Measurements from ENCODE around the gene FBRS.
"Not testable (repeated sequence)": the region's sequence is repeated elsewhere in the genome, so short reads cannot be mapped to it uniquely, and the experiment has no call there.

FBRS gene

DNA sequence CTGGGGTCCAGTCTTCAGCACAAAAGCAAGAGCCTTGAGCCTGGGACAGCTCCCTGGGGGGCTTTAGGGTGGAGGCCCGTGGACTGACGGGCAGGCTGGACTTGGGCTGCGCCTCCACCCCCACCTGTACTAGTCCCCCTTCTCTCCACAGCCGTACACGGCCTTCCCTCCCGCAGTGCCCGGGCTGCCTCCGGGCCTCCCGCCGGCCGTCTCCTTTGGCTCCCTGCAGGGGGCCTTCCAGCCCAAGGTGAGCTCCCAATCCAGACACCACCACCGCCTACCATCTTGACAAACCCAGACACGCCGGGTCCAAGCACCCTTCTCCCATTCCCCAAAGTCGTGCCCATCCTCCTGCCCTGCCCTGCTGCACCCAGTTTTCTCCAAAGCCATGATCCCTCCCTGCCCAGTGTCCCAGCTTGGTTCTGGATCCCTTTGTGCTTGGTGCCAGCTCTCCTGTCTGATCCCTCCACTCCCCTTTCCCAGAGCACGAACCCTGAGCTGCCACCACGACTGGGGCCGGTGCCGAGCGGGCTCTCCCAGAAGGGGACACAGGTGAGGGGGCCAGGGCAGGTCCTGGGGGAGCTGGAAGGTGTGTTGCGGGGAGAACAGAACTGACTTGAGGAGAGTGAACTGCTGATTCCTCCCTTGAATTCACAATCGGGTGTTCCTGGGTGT, 7.1 kb downstream of the FBRS start:
- DNase-seq (ENCODE audit: low read depth) = no peak

DNA sequence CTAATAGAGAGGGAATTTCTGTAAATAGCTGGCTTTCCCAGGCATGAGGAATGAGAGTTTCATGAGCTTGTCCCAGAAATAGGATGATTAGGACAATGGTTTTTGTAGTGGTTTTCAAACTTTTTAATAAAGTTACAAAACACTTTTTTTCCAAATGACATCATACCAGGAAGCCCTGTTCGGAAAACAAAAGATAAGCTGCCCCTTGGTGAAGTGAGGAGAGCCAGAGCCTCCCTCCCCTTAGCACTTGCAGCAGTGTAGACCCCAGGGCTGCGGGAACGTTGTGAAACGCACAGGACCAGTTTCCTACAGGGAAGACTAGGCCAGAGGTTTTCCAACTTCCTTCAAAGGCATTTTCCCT, 7.6 kb downstream of the FBRS start:
- DNase-seq (ENCODE audit: low read depth) = no peak

DNA sequence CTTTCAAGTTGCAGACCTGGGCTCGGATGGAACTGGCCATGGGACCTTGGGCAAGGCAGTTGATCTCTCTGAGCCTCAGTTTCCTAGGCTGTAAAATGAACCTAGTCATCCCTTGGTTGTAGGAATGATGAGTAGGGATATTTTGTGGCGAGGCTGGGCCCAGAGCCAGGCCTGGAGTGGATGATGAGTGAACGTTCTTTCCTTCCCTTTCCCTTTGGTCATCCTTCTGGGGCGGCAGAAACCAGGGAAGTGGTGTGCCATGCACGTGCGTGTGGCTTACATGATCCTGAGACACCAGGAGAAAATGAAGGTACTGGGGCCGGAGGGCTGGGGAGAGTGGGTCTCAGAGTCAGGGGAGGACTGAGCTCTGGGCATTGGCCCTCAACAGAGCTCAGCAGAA, 8.4 kb downstream of the FBRS start:
- DNase-seq (ENCODE audit: low read depth) = no peak

DNA sequence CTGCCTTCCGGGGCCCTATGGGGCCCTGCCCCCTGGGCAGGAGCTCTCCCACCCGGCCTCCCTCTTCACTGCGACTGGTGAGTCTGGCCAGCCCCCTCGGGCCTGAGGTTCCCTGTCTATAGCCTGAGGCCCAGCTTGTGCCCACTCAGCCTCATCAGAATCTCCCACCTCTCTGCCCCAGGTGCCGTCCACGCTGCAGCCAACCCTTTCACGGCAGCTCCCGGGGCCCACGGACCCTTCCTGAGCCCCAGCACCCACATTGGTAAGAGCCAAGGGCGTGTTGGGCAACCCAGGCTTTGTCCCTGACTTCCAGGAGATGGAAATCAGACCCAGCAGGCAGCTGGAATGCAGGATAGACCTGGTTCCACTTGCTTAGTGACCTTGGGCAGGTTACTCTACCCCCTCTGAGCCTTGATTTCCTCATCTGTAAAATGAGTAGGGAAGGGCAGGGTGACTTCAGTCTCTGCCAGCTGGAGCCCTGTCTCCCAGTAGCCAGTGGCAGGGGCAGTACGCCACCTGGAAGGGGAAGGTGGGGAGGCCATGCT, 9.2 kb downstream of the FBRS start:
- no peak for DNase-seq (ENCODE audit: low read depth)

DNA sequence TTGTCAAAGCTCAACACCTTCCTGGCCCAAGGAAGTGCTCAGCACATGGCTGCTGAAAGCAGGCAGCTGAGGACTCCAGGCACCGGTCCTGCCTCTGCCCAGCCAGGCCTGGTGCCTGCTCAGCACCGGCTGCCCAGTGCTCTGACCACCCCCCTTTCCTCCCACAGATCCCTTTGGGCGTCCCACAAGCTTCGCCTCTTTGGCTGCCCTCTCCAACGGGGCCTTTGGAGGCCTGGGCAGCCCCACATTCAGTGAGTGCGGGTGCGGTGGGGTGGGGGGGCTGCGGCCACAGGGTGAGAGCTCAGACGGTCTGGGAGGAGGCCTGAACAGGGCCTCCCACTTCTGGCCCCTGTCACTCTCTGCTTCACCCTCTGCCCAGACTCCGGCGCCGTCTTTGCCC, 10.2 kb downstream of the FBRS start:
- no peak for DNase-seq (ENCODE audit: low read depth)

DNA sequence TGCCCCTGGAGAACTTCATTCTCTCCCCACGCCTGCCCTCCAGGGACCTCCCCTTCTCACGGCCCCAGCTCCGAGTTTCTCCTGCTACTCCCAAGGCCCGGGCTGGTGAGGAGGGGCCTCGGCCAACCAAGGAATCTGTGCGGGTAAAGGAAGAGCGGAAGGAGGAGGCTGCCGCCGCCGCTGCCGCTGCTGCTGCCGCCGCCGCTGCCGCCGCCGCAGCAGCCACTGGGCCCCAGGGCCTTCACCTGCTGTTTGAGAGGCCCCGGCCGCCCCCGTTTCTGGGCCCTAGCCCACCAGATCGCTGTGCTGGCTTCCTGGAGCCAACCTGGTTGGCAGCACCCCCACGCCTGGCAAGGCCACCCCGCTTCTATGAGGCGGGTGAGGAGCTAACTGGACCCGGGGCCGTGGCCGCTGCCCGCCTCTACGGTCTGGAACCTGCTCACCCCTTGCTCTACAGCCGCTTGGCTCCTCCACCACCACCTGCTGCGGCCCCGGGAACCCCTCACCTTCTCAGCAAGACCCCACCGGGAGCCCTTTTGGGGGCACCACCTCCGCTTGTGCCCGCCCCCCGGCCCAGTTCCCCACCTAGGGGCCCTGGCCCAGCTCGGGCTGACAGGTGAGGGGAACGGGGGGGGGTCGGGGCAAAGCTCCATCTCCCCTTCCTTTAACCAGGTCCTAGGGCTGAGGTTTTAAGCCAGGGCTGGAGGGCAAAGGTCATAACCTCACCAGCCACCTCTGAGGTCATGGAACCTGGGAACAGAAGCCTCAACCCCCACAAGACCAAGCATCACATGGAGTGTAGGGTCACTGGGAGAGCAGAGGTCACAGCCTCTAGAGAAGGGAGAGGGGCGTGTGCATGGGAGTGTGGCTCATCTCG, 11.0 kb downstream of the FBRS start:
- DNase-seq (ENCODE audit: low read depth) = no peak

DNA sequence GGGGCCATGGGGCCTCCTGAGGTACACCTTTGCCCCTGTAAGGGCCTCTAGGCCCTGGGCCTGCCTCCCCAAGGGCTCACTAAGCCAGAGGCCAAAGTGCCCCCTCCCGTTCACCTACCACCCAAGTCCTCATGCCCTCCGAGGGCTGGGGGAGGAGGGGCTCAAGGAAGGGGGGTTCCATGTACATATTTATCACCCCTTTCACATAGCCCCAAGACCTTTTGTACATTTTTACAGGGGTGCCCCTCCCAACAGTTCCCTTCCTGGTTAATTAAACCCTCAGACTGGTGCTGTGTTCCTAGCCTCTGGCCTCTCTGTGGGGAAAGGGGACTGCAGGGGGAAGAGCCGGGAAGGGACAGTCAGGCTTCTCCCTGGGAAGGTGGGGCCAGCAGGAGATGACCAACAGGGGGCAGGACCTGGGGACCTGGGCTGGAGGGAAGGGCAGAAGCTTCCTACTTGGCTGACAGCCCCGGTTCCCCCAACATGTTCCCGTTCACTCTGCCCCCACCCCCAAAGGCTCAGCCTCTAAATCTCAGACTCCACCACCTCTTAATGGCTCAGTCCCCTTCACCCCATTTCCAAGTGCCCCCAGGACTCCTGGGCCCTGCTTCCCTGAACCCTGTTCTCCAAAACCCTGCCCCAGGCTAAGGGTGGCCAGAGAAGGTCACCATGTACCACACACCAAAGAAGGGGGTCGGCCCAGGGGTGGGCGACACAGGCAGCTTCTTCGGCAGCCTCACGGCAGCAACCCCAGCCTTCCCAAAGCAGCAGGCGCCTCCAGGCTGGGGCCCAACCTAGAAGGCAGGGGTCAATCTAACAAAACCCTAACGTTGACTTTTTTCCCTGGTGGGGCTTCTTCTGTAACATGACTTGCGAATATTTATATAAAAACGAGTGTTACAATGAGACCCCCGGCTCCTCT, 11.9 kb downstream of the FBRS start:
- no peak for DNase-seq (ENCODE audit: low read depth)

DNA sequence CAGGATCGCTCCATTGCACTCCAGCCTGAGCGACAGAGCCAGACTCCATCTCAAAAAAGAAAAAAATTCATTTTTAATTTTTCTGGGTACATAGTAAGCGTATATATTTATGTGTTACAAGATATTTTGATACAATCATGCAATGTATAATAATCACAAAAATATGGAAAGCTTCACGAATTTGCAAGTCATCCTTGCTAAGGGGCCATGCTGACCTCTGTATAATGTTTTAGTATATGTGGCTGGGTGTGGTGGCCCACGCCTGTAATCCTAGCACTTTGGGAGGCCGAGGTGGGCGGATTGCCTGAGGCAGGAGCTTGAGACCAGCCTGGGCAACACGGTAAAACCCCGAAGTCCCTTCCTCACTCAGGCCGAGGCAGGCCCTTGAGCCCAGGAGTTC, 16.9 kb downstream of the FBRS start:
- DNase-seq (ENCODE audit: low read depth) = no peak

DNA sequence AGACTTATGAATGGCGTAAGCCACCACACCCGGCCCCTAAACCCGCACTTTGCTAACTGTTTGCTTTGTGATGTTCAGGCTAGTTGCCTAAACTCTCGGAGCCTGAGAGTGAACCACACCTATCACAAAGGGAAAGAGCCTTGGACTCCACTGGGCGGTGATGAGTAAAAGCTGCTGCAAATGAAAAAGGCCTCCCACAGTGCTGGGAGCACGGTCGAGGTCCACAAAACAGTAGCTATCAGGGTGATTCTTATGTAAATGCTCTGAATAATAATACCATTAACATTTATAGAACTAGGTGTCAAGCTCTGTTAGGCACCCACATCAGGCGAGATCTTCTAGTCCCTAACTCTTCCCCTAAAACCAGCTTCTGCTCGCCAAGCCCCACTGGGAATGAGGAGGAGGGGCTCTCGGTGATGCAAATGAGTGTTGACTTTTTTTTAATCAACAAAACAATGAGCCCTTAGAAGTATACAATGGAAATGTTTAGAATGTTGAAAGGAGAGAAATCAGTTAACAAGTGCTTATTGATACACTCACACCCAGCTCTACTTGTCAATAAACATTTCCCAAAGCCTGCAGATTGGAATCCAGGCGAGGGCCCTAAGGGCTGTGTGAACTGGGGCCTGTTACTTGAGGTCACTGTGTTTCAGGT, 19.8 kb downstream of the FBRS start:
- DNase-seq (ENCODE audit: low read depth) = no peak

DNA sequence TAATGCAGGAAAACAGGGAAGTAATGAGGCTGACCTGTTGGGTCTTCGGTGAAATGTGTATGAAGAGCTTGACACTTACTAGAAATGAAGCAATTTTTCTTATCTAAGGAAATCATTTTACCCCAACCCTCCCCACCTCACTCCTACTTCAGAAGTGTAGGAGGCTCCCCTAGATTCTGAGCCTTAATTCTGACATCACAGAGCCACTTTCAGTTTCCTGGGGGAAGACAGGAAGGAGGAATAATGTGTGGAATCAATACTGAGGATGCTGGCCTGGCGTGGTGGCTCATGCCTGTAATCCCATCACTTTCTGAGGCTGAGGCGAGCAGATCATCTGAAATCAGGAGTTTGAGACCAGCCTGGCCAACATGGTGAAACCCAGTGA, 20.3 kb downstream of the FBRS start:
- DNase-seq (ENCODE audit: low read depth) = no peak

DNA sequence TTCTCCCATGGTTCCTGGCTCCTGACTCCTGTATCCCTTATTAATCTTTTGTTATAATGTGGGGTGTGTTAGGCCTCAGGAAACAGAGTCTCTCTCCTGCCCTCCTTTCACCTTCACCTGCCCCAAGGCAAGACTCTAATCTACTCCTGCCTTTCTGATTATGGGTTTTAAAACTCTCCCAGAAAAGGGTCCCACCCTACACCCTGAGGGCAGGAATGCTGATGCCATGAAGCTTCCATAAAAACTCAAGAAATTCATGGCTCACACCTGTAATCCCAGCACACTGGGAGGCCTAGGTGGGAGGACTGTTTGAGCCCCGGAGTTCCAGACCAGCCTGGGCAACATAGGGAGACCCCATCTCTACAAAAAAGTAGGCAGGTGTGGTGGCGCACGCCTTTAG, 22.1 kb downstream of the FBRS start:
- DNase-seq (ENCODE audit: low read depth) = no peak

DNA sequence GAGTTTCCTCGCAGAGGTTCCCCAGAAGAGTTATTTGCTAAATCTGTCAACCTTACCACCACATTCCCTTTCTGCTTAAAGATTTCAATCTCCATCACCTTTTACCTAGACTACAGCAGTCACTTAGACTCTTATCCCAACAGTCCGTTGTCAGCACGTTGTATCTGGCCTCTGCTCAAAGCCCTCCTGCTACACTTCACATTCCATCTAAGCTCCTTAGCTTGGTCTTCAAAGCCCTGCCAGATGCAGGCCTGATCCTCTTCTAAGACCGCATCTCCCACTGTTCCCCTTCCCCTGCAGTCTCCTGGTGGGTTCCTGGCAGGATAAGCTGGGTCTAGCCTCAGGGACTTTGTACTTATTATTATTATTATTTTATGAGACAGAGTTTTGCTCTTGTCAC, 30.5 kb downstream of the FBRS start:
- no peak for DNase-seq (ENCODE audit: low read depth)

DNA sequence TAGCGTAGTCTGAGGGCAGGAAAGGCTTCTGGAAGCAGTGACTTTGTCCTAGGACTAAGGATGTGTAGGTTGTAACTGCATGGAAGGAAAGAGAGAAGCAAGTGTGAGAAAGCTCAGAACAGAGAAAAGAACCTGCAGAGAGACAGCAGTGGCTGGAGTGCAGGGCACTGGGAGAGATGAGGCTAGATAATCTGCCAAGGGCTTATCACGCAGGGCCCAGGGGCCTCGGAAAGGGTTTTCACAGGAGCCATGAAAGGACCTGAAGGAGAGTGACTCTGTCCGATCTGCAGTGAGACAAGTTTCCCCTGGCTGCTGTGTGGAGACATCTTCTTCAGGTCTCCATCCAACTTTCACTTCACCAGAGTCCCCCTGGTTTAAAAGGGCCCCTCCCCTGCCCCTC, 33.7 kb downstream of the FBRS start:
- no peak for DNase-seq (ENCODE audit: low read depth)

DNA sequence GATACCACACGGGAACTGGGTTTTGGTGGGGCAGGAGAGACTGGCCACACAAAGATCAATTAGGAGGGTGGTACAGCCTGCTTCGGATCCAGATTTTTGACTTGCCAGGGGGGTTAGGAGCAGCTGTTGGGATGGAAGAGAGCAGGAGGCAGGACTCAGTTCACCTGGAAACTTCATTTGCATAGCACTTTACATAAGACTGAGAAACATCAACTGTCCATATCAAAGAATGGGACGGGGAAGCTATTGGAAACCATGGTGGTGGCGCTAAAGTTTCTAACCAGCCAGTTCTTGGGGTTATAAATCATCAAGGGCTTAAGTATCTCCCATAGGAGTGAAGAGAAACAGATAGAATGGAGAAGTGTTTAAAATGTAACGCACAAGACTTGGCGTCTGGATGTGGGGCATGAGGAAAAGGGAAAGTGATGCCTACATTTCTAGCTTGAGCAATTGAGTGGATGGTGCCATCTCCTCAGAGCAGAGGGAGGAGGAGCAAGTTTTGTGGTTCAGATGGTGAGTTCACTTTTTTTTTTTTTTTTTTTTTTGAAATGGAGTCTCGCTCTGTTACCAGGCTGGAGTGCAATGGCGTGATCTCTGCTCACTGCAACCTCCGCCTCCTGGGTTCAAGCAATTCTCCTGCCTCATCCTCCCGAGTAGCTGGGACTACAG, 34.3 kb downstream of the FBRS start:
- DNase-seq (ENCODE audit: low read depth) = no peak

DNA sequence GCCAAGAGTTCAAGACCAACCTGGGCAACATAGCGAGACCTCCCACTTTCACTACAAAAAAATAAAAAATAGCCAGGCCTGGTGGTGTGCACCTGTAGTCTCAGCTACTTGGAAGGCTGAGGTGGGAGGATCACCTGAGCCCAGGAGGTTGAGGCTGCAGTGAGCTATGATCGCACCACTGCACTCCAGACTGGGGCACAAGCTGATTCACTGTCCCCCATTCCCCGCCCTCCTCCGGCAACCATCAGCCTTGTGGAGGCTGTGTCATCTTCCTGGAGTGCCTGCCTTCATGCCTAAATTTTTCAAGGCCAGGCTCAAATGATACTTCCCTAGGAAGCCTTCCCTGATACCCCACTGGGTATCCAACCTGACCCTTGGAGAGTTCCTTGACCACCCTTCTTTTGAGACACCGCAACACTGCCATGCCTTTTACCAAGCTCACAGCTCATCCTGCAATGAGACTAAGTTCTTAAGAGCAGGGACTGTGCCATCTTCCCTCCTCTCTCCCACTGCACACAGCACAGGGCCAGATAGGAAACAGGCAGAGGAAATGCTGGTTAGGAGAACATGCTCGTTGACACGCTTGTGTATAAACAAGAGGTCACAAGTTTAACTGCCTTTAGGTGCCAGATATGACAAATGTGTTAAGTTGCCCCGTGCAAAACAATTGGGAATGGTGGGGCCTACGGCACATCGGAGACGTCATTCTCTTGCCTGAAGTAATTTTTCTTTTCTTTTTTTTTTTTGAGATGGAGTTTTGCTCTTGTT, 36.9 kb downstream of the FBRS start:
- DNase-seq (ENCODE audit: low read depth) = no peak

DNA sequence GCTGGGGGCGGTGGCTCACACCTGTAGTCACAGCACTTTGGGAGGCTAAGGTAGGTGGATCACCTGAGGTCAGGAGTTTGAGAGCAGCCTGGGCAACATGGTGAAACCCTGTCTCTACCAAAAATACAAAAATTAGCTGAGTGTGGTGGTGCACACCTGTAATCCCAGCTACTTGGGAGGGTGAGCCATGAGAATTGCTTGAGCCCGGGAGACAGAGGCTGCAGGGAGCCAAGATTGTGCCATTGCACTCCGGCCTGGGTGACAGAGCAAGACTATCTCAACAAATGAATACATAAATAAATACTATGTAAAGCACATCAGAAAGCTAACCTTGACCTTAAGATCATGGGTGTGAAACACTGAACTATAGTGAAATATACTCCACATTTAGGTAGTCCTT, 38.4 kb downstream of the FBRS start:
- DNase-seq (ENCODE audit: low read depth) = not testable (repeated sequence)

DNA sequence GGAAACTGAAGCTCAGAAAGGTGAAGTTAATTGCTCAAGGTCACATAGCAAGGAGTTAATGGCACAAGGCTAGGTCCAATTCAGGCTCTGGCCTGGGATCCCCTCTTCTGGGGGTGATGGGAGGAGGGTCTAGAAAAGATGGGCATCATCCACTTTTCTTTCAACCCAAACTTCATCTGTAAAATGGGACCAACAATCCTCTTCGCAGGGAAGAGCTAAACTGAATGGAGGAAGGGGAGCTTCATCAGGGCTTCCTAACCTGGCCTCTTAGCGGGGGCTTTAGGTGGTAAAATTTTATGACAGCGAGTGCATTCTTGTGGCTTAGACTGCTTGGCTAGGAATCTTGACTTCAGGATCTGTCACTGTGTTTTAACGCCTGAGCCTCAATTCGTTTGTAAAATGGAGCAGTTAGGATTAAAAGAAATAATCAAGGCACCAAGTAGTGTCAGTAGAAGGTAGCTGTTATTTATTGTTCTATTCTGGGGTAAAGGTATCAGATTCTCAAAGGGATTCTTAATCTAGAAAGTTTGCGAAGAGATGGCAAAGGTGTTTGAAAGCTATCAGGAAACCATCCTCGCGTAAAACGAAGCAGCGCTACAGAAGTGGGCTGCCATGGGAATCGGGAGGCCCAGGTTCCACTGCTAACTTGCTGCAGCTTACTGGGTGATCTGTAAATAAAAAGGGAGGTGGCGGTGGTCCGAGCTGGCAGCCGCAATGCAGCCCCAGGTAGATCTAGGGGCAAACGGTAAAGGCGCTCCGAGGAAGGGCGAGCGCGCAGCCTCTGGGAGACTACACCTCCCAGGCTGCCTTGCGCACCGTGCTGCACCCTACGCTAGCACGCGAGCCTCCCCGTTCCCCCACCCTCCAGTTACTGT, 39.3 kb downstream of the FBRS start:
- no peak for DNase-seq (ENCODE audit: low read depth)

DNA sequence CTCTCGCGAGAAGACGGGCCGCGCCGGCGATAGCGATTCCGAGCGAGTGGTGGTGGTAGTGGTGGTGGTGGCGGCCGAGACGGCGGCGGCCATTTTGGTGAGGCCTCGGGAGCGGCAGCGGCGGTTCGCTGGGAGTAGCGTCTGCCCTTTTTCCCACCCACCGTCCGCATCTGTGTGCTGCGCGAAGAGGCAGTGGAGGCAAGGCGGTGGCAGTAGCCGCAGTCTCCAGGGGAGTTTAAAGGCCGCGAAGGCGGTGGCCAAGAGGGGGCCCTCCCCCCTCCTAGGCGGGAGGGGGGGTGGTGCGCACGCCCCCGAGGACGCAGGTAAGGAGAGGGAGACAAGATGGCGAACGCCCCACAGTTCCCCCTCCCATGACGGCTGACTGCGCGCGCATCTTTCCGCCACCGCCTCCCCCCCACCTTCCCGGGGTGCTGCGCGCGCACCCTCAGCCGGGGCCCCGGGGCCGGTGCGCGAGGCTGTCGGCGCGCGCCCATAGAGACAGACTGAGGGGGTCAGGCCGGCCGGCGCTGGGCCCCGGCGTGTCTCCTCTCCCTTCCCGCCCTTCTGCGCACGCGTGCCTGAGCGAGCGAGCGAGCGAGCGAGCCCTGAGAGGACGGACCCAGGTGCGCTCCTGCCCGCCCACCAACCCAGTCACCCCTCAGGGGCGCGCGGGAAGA, 40.0 kb downstream of the FBRS start:
- DNase-seq (ENCODE audit: low read depth) = peak; percentile 67
